Stimulated activated CD4-positive, alpha-beta T cell treated with anti-CD3 and anti-CD28 coated beads, Interleukin-4, amount 100 ng/mL, for 4 hours (primary cell): Measurements from ENCODE around the gene RFNG.

ENCODE experiments used
- DNase-seq, 2 experiments: peaks; one replicate each; pipeline ENCODE4 v3.0.0-alpha.2; 2020

RFNG gene

DNA sequence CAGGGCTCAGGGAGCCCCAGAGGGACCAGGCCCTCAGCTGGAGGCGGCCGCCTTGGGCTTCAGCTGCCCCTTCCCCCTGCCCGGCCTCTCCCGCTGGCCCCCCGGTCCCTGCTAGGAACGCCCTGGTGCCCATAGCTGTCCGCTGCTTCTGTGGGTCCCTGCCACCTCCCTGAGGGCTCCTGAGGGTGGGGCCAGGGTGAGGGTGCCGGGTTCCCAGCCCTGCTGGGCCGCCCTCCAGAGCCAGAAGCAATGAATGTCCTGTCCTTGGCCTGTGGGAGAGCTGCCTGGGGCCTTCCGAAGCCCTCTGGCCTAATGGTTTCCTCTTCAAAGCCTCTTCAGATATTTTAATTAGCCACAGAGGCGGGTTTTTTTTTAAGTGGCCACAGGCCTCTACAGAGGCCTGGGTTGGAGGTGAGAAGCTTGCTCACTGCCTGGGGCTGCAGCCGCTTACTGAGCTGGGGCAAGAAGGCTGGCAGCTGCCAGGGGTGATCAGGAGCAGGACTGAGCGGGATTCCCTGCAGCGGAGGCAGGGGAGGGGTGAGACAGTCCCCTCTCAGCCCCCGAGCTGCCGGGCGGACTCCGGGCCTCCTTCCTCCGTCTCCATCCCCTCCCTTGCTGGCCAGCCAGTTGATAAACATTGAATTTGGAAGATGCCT is 38.8 kb downstream of the RFNG start:
- no peak for DNase-seq

DNA sequence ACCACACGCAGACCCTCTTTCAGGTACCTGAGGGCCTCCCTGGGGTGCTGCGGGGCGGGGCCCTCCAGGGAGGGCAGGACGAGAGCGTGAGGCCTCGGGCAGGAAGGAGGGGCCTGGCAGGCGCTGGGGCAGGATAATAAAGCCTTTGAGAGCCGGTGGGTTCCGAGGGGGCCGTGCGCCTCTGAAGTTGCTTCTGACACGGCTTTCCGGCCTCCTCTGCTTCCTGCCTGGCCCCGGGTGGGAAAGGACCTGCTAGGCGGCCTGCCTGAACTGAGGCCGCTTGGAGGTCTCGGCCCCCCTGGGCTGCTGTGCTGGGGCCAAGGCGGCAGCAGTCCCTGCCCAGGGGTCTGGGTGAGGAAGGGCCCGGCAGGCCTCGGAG is 39.4 kb downstream of the RFNG start:
- DNase-seq: no peak

DNA sequence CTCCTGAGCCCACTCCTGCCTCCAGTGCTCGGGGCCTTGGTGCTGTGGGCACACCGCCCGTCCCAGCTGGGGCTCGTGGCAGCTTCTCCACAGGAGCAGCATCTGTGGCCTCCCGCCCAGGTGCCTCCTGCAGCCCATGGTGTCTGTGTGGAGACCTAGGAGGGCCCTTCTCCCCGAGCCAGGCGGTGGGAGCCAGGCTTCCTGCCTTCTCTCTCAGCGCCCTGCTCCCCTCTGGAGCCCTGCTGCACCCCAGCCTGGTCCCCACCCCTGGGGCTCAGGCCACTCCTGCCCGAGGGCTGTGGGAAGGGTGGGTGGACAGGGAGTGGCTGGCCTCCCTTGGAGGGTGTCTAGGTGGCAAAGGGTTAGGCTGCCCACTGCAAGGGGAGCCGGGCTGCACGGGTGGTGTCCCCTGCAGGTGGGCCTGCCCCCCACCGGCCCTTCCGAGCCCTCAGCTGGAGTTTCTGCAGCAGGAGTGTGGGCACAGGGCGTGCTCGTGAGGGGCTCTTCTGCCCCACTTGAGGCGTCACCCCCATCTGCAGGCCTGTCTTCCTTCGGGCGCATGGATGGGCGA is 39.9 kb downstream of the RFNG start:
- no peak for DNase-seq

DNA sequence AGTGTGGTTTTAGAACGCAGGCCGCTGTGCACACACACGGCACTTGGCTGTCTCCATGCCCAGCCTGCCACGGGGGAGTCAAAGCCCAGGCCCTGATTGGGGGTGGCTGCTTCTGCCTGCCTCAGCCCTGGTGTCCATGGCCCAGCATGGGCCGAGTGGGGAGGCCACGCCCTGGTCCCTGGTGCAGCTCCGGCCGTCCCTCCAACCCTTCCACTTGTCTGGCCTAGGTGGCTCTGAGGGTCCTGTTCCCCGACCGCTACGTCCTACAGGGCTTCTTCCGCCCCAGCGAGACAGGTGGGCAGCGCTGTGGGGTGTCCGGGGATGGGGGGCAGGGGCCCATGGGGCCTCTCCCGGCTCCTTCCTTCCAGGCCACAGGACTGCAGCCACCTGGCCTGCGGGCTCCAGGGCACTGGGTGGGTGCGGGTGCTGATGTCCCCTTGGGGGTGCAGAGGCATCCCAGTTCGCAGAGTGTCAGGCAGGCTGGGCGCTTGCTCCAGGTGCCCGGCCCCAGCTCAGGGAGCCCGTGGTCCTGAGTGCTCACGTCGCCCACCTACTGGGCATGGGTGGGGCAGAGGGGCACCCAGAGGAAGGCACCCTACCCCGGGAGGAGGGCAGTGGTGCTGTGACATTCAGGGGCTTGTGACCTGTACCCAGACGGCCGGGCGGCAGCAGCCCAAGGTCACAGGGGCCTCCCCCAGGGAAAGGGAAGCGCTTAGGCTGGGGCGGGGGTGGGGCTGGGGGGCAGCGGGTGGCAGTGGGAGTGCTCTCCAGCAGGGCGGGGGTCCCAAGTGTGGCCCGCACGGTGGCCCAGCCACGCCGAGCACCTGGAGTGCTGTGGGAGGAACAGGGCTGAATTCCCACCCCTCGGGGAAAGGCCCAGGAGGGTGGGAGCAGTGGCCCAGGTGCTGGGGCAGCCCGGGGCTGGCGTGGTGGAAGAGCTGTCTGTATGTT is 40.8 kb downstream of the RFNG start:
- DNase-seq: no peak

DNA sequence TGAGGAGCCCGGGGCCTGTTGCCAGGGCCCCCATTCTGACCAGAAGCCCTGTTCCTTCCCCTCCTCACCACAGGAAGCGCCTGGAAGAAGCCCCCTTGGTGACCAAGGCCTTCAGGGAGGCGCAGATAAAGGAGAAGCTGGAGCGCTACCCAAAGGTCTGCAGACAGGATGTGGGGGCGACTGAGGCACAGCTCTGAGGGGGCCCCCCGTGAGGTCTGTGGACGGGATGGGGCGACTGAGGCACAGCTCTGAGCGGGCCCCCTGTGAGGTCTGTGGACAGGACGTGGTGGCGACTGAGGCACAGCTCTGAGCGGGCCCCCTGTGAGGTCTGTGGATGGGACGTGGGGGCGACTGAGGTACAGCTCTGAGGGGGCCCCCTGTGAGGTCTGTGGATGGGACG is 42.2 kb downstream of the RFNG start:
- no peak for DNase-seq

DNA sequence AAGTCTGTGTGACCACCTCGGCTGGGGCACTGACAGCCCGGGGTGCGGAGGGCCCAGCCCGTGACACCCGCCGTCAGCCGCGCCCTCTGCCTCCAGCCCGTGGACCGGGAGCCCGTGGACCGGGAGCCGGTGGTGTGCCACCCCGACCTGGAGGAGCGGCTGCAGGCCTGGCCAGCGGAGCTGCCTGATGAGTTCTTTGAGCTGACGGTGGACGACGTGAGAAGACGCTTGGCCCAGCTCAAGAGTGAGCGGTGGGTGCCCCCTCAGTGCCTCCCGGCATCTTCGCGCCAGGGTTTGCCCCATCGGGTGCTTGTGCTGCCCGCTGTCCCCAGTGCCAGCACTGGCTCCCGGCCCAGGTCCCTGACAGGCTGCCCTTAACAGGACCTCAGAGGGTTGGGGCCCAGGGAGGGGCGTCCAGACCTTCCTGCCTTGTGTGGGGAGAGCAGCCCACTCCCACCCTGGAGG is 42.6 kb downstream of the RFNG start:
- DNase-seq: no peak

DNA sequence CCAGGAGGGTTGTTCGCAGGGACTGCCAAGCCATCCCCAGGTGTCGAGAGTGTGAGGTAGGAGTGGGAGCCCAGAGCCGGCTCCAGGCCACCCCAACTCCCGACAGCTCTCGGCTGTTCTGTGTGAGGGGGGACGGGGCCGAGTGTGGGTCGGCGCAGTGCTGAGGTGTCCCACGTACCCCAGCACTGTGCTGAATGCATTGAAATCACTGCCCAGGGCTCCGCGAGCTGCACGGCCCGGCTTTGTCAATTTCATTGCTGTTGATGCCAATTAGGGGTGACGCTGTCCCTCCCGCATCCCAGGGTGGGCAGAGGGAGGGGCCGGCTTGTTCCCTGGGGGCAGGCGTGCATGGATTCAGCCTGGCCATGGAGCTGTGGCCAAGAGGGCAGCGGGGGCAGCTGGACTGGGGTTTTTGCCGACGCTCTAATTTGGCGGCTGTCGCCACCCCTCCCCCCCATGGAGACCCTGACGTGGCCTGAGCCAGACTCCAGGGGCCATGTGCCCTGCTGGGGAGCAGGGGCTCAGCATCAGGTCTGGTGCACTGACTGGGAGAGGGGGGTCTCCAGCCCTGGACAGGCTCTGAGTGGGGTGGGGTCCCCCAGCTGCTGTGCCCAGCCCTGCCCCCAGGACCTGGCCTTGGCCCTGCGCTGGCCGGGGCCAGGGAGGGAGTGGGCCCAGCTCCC is 43.2 kb downstream of the RFNG start:
- DNase-seq: no peak

DNA sequence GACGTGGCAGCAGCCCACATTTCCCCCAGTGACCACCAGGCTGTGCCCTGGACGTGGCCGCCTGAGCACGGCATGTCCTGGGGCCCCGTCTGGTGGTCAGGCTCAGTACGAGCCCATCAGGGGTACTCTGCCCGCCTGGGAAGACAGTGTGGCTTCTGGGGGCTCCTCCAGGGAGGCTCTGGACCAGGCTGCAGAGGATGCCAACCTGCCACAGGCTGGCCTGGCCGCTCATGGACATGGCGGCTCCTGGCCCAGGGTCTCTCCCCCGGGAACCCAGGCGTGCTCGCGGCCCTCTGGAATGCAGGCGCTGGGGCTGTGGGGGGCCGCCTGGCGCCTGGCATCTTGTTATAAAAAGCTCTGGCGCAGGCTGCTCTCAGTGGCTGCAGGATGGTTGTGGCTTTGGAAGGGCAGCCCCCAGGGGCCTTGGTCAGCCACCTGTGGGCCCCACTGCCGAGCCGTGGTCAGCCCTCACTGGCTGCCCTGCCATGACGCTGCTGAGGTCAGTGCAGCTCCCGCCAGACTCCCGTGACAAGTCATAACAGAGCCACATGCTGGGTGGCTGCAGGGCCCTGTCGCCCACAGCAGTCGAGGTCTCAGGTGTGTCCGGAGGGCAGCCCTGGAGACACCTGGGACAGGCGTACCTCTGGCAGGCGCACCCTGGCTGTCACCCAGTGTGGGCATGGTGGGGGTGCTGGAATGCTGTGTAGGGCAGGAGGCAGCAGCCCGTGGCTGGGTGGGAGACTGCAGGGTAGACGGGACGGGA is 43.9 kb downstream of the RFNG start:
- DNase-seq: no peak

DNA sequence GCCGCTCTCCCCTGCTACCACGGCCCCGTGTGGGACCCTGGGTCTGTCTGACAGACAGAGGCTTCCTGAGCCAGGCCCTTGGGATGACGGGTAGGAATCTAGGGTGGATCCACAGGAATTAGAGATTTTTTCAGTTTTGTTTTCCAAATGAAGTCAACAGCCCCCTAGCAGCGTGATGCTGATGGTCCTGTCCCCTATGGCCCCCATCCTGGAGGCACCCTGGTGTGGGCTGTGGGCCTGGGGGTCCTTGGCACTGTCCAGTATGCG is 44.5 kb downstream of the RFNG start:
- DNase-seq: no peak

DNA sequence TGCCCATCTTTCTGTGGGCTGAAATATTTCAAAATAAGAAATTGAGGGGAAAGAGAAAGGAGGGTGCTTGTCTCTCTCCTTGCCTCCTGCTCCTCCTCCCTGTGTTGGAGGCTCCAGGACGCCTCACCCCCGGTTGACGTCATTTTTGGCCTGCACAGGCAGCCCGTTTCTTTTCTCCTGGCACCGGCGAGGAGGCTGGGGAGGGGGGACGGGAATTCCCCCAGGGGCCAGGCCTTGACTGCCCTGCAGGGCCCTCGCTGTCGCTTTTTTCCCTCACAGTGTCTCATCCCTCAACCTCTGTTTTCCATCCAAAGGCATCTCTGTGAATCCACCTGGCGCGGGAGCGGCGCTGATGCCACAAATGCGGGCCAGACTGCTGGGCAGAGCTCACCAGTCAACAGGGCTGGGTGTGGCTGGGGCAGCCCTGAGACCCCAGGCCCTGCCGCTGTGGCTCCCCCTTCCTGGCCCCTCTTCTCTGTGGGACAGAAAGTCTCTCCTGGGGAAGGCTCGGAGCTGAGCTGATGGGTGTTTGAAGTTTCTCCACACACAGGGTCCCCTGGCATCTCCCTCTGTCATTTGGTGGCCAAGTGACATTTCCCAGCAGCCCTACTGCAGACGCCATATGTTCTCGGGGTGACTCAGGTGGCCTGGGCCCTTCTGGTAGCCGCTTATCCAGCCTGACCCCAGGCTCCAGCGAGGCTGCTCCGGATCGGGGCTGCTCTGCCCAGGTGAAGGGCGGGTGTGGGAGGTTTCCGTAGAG is 45.0 kb downstream of the RFNG start:
- DNase-seq: no peak

DNA sequence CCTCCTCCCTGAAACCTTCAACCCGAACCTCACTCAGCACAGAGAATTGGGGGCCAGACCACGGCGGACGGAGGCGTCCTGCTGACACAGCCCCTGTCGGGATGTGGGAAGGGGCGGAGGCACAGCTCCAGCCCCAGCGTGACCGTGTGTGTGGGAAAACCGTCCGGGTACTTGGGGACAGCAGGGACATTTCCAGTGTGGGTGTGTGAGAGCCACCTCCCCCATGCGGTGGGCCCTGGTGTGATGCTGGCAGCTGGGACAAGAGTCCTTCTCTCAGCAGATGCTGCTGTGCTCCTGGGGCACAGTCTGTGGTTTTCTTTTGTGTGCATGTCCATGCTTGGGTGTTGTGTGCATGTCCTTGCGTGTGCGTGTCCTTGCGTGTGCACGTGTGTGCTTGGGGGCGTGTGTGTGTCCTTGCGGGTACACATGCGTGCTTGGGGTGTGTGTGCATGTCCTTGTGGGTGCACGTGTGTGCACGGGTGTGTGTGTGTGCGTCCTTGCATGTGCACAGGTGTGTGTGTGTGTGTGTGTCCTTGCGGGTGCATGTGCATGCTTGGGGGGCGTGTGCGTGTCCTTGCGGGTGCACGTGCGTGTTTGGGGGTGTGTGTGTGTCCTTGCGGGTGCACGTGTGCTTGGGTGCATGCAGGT is 45.8 kb downstream of the RFNG start:
- DNase-seq: no peak

DNA sequence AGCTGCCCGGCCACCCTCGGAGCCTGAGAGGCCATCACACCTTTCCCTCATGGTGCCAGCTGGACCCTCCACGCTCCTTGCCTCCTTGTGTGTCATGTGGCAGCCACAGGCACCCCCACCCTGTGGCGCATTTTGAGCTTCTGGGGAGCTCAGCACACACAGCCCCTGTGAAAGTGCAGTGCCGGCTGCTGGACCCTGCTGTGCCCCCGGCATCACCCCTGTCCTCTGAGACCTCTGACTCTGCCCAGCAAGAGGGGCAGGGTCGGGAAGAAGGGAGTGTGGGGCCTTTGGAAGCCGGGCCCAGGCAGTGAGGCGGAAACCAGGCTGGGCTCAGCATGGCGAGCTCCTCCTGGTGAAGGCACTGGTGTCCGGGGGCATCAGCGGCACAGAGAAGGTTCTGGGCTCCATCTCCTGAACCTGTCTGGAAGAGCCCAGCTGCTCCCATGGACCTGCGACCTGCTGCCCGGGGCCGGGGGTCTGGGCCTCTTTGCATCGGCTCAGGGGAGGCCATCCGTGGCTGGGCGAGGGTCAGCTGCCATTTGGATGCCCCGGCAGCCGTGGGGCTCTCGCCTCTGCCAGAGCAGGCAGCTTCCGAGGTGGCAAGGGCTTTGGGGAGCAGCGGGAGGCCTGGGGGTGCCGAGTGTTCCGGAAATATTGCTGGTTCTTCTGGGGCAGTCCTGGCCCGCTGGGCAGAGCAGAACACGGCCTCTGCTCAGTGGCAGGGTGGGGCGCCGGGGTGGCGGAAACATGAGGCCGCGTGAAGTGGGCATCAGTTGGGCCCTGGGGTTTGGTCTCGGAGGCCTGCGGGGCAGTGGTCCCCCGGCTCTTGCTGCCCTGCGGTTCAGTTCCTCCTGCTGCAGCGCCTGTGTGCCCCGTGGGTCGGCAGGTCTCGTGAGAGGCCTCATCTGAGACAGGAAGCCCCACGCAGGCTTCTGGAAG is 46.8 kb downstream of the RFNG start:
- DNase-seq: no peak

DNA sequence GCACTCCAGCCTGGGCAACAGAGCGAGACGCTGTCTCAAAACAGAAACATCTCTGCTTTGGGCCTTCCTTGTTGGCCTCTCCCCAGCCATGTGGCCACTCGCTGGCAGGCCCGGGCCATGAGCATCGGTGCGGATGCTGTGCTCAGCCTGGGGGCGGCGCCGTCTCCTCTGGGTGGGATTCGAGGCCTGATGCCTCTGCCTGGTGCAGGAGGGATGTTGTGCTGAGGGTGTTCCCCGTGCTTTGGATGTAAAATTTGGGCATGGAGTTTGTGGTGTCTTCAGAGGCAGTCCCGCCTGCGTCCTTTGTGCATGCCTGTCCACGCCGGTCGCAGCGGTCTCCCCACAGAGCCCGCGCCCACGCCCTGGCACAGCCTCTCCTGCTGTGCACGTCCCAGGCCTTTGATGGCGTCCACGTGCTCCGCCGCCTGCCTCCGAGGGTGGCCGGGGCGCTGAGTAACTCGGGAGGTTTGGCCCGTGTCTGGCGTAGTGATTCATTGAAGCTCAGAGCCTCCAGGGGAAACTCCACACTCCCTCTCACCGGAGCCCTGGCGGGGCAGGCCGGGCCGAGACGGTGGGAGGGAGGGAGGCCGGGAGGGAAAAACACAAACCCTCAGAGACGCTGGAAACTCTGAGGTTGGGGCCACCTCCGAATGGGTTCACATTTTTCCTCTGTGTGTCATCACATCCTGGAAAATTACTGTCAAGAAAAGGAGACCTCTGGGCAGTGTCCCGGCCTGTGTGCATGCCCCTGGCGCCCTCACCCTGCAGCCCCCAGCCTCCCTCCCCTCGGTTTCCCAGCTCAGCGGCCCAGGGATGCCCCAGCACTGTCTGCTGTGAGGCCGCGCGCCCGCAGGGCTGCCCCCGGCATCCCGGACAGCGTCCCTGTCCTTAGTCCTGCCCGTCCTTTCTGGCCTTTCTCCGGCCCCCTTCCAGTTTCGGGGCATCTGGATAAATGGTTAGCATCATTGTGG is 47.9 kb downstream of the RFNG start:
- peak in 1 of 2 experiments; percentile 32 for DNase-seq

DNA sequence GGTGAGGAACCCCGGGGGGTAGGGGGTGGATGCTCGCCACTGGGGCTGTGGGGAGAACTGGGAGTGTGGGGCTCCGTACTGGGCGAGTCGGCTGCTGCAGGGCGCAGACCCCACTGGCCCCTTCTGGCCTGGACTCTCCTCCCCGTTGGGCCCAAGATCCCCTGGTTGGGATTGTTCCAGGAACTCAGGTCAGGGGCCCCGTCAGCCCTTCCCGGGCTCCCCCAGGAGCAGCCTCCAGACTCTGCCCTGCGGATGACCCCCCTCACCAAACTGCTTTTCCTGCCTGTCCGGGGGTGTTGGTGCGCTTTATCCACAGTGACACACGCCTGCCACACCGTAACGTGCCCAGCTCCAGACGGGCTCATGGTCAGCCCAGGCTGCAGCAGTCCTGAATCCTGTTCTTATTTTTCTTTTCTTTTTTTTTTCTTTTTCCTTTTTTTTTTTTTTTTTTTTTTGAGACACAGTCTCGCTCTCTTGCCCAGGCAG is 50.0 kb downstream of the RFNG start:
- no peak for DNase-seq

DNA sequence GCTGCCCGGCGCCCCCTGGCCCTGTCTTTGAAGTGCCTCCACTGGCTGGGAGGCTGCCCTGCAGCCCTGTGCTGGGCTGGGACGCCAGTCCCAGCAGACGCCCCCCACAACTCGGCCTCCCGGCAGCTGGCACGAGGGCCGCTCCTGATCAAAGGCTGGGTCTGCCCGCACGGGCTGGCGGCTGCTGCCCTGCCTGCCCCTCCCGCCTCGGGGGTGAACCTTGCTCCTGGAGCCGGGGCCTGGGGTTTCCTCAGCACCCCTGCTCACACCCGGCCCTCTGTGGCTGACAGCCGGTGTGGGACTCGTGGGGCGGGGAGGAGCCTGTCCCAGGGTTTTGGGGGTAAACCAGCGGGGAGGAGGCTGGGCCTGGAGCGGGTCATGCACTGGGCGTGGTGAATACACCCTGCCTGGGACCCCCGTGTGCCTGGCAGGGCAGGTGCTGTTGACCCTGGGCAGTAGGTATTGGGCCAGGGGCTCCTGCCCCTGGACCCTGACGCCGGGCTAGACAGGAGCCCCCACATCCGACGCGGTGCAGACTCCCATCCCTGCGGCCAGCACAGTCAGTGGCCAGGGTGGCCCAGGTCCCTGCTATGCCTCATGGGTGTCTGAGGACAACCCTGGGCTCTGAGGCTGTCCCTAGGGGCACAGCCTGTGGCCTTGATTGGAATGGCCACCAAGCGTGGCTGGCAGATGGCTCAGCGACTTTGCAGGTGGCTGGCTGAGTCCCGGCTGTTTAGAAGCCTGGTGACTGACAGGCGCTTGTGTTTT is 50.6 kb downstream of the RFNG start:
- no peak for DNase-seq

DNA sequence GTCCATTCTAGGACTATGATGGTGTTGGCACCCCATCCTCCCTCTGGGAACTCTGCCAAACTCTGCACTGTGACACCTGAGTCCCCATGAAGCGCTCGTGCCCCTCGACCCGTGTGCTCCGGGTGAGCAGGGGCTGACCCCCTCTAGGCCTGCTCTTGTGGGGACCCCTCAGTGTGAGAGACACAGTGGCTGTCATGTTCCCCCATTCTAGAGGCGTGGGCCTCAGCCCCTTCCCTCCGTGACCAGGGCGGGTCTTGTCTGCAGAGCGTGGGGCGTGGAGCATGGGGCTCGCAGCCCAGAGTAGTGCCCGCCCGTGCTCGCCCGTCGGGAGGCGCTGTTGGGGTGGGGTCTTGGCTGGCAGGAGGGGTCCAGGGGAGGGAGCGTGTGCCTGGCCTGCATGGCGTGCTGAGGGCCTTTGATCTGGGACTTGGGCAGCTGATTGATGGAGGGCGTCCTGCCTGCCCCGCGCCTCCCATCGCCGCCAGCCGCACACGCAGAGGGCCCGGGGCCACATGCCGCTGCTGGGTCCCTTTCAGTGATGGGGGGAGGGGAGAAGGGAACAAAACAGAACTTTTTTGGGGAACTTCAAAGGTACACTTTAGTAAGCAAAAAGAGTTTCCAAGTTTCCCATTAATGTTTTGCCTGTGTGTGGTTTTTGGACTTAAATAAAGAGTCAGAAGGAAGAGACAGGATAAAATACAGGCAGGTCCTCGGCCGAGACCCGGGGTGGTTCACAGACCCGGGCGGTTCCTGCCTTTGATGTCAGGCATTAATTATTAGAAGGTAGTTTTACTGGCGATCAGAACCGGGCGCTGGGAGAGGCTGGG is 51.4 kb downstream of the RFNG start:
- no peak for DNase-seq

DNA sequence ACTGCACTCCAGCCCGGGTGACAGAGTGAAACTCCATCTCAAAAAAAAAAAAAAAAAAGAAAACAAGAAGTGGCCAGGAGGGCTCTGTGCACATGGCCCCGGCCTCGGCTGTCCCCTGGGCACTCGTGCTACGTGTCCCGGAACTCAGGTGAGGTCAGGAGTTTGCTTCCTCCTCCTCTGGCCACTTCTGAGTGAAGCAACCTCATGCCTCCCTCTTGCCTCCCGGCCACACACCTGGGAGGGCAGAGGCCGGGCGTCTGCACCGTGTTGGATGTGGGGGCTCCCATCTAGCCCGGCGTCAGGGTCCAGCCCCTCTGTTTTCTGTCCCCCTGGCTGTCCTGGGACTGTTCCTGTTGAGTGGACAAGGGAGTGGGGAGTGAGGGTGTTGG is 52.0 kb downstream of the RFNG start:
- DNase-seq: no peak
